Activated CD4-positive, alpha-beta T cell treated with anti-CD3 and anti-CD28 coated beads for 48 hours (primary cell): ENCODE results near the gene TRIM40.
"Not testable (repeated sequence)": the region's sequence is repeated elsewhere in the genome, so short reads cannot be mapped to it uniquely, and the experiment has no call there.

Source experiments
- DNase-seq: peaks from one replicate; pipeline ENCODE4 v3.0.0-alpha.2; 2020

The TRIM40 gene

DNA sequence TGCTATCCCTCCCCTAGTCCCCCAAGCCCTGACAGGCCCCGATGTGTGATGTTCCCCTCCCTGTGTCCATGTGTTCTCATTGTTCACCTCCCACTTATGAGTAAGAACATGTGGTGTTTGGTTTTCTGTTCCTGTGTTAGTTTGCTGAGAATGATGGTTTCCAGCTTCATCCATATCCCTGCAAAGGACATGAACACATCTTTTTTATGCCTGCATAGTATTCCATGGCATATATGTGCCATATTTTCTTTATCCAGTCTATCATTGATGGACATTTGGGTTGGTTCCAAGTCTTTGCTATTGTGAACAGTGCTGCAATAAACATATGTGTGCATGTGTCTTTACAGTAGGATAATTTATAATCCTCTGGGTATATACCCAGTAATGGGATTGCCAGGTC, 29.3 kb downstream of the TRIM40 start:
- DNase-seq = not testable (repeated sequence)

DNA sequence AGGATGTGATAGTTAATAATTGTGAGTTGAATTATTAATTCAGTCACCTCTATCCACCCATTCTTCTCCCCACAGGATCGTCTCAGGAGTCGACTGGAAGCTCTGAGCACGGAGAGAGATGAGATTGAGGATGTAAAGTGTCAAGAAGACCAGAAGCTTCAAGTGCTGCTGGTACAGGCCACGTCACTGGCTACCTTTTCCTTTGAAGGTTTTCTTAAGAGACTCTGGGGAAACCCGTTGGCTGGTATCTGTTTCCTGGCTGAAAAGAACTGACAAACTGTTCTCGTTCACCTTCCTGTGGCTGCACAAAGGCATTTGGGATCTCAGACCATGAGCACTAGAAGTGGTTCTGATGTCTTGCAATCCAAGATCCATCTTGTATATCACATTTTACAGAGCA, 31.2 kb downstream of the TRIM40 start:
- peak; percentile 35 for DNase-seq

DNA sequence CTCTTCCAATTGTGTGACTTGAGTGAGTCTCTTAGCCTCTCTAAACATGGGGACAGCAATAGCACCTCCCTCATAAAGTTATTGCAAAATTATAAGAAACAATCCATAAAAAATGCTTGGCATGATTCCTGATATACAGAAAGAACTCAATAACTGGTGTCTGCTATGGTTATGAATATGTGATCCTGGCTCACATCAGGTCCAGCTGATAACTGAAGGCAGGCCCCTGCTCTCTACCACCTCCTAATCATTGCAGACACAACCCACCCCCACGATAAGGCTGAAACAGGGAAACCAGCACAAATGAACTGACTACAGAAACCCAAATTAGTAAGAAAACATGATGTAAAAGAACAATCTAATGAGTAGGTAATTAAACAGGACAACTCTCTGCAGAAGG, 32.8 kb downstream of the TRIM40 start:
- DNase-seq = no peak

DNA sequence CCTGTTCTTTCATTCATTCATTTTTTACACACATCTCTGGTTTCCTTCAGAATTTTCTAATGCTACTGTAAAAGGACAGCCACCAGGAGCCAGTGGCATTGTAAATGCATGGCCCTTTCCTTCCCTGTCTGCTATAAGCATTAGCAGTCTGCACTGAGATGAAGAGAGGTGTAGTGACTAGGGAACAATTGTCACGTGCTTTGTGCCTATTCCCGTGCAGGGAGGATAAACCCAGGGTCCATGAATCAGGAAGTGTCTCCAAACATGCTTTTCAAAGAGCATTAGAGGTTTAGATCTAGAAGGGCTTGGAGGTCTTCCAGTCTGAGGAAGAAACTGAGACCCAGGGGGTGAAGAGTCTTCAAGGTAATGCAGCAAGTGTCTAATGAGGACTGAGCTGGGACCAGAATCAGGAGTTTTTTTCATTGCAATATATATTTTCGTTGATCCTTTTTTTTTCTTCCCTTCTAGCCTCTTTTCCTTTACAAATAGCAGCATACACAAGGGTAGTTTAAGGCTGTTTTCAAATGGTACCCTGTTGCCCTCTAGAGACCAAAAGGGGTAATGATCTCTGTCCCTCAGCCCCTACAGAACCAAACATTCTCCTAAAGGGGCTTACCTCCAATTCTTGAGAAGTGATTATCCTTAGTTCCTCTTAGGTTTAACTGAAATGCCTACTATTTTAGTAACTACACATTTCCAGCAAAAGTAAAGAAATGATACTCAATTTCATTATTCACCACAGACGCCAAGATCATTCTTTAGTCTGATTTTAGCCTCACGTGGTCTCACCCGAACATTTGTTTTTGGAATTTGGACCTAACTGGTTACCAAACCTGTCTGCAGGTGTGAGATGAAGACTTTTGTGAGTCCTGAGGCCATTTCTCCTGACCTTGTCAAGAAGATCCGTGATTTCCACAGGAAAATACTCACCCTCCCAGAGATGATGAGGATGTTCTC, 34.0 kb downstream of the TRIM40 start:
- DNase-seq = no peak

DNA sequence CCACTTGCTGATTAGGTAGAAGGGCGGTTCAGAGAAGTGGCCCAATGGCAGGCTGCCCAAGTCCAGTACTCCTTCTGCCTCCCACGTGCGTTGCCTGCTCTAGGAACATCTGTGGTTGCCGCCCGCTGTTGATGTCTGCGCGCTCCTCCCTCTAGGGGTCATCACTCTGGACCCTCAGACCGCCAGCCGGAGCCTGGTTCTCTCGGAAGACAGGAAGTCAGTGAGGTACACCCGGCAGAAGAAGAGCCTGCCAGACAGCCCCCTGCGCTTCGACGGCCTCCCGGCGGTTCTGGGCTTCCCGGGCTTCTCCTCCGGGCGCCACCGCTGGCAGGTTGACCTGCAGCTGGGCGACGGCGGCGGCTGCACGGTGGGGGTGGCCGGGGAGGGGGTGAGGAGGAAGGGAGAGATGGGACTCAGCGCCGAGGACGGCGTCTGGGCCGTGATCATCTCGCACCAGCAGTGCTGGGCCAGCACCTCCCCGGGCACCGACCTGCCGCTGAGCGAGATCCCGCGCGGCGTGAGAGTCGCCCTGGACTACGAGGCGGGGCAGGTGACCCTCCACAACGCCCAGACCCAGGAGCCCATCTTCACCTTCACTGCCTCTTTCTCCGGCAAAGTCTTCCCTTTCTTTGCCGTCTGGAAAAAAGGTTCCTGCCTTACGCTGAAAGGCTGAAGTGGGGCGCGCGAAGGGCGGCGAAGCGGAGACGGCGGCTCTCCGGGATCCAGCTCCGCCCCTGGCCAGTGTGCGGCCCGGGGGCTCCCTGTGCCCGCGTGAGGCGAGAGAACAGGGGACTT, 35.9 kb downstream of the TRIM40 start:
- DNase-seq = no peak

DNA sequence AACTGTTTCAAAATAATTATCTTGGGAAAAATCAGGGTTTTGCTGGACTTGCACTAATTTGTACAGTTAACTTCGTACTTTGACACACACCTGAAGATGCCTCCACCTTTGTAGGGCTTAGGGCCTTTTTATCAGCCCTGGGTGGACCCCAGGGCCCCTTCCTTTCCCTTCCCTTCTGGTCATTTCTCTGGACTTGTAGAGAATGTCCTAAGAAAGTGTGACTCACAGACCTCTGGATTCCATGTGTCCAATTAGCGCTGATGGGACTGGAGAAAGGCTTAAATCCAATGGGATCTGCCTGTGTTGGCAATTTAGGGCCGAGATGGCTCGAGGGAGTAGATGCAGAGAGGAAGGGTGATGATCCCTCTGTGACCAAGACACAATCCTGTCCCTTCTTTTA, 36.7 kb downstream of the TRIM40 start:
- no peak for DNase-seq

DNA sequence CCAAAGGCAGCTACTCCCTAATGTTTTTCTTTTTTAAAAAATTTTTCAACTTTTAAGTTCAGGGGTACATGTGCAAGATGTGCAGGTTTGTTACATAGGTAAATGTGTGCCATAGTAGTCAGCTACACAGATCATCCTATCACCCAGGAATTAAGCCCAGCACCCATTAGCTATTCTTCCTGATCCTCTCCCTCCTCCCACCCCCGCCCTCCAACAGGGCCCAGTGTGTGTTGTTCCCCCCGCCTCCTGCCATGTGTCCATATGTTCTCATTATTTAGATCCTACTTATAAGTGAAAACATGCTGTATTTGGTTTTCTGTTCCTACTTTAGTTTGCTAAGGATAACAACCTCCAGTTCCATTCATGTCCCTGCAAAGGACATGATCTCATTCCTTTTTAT, 39.8 kb downstream of the TRIM40 start:
- no peak for DNase-seq

DNA sequence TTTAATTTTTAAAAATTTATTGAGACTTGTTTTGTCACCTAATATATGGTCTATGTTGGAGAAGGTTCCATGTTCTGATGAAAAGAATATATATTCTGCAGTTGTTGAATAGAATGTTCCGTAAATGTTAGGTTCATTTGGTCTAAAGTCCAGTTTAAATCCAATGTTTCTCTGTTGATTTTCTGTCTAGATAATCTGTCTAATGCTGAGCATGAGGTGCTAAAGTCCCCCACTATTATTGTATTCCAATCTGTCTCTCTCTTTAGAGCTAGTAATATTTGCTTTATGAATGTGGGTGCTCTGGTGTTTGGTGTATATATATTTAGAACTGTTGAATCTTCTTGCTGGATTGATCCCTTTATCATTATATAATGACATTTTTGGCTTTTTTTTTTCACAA, 42.9 kb downstream of the TRIM40 start:
- DNase-seq = no peak

DNA sequence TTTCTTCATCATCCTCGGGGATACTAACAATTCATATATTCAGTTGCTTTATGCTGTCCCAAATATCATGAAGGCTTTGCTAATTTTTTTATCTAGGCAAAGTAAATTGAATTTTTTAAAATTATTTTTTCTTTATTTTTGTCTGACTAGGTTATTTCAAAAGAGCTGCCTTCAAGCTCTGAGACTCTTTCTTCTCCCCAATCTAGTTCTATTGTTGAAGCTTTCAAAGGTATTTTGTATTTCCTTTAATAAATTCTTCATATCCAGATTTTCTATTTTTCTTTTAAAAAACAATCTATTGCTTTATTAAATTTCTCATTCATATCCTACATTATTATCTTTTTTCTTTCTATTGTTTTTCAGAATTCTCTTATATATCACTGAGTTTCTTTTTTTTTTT, 44.2 kb downstream of the TRIM40 start:
- no peak for DNase-seq

DNA sequence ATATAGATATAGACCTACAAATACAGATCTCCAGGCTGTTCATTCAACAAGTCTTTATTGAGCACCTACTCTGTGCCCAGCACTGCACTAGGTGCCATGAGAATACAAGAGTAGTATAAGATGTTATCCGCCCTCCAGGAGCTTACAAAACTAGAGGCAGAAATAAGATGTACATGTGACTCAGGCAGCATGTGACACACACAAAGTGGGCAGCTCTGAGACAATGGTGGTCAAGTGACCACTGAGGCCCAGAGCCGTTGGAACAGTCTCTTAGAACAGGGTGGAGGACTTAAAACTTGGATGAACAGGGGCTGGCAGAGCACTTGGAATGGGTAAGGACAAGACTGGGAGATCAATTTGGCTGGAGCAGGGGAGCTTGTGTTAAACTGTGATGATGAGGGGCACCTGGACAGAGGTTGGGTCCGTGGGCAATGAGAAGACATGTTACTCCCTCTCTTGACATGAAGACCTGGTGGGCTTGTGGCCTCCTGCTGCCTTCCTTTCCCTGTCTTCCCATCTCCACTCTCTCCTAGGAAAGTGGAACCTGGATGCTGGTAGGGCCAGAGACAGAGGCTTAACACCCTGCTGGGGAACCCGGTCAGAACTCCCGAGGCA, 48.6 kb downstream of the TRIM40 start:
- DNase-seq = no peak

DNA sequence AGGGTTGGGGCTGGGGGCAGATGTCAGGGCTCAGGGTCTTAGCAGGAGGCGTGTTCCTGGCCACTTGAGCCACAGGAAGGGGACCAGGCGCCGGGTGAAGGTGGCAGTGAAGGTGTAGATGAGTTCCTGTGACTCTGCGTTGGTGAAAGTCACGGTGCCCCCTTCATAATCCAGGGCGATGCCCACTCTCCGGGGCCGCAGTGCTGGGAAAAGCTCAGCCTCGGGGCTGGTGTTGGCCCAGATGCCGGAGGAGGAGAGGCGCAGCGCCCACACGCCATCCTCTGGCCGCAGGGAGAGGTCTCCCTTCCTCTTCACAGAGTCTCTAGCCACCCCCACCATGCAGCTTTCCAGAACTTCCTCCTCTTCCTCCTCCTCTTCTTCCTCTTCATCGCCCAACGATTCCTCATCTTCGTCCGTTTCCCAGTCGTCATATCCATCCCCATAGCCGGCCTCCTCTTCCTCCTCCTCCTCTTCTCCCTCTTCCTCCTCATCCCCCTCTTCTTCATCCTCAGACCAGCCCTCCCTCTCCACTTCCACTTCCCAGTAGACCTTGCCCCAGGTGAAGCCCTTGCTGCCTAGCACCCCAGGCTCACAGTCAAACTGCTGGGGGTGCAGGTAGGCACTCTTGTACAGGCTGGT, 50.0 kb downstream of the TRIM40 start:
- no peak for DNase-seq

DNA sequence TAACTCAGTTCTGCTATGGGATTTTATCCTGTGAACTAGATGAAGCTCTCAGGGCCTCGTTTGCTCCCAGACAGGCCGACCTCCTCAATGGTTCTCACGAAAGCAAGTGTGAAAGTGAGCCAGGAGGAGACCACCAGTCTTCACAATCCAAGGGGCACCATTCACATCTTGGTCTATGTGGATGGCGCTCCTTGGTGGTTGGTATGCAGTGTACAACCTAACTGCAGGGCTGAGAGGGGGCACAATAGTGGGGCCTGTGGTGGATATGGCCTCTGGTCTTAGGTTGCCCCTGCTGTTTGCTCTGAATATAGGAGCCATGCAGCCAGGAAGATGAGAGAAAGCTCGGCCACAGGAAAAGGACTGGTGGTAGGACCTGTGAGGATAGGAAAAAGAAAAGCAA, 52.6 kb downstream of the TRIM40 start:
- no peak for DNase-seq

DNA sequence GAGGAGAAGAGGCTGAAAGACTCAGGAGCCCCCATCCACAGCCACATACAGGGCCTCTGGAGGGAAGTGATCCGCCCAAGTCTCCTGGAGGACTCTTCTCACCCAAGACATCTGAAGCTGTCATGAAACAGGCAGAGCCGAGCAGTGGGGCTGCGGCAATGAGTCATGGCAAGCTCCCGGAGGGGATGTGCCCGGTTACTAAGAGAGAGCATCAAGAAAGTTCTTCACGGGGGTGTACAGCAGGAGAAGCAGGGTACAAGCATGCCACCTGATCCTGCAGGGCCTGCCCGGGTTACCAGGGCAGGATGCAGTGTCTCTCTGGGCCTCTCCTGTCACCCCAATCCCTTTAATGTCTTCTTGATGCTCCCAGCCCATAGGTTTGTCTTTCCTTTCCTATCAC, 56.1 kb downstream of the TRIM40 start:
- DNase-seq = no peak

DNA sequence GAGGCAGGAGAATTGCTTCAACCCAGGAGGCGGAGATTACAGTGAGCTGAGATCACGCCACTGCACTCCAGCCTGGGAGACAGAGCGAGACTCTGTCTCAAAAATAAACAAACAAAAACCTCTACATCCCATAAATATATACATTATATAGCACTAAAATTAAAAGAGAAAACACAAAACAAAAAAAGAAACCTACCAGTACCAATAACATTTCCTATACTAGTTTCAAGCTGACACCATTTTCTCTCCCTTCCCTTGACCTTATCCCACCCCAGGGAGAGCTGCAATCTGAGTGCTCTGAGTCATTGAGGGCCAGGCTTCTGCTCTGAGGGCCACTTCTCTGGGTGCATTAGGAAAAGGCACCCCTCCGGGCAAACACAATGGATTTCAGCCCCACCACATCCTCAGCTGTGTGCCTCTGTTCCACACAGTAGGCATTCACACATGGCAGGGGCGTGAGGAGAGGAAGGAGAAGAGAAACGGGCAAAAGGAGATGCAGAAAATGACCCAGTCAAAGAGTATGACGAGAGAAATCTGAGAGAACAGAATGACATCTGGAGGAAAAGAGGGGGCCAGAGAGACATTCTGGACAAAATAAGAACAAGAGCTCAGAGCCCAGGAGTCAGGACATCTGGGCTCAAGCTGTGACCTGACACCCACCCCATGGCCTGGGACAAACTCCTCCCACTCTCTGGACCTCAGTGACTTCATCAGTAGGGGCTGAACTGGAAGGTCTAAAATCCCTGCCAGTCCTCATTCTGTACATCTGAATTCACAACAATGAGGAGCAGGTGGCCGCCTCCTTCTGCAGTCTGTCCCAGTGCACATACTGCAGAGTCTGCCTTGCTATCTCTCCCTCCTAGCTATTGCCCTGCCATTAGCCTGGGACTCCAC, 59.1 kb downstream of the TRIM40 start:
- DNase-seq = no peak

DNA sequence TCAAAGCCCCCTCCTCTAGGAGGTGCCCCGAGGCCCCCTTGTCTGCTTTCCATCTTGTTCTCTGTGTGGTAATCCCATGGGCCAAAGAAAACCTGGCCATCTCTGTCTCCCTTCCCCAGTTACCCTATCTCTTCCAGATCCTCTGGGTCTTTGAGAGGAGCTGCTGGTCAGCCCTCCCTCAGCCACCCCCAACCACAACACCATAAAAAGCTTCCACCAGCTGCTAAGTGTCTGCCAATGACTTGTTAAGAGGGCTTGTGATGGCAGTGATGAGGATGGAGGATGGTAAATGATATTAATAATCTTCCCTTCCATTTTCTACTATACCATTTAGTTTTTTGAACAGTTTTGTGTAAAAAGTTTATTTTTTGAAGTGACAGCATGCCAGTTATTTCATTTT, 60.0 kb downstream of the TRIM40 start:
- no peak for DNase-seq

DNA sequence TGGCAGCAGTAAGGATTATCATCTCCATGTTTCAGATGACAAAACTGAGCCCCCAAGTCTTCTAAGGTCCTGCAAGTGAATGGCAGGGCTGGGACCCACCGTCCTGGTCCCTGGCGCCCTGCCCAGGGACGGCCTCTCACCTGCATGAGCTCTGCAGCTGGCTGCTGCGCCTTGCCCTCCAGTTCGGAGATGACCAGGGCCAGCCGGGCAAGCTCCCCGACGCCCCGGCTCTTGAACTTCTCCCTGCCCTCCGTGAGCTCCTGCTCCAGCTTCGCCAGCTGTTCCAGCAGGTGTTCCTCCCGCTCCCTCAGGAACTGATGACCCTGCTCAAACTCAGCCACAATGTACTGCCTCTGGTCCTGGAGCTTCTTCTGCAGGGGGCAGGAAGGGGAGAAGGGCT, 60.4 kb downstream of the TRIM40 start:
- DNase-seq = no peak
